ENCODE data around the gene CCR4. TPM values are rescaled to one million over a fixed set of nuclear protein-coding genes. Genes with fewer than 3 reads are reported as not detected.

Gene CCR4
- total and polyA plus RNA-seq, 12 donors: 0.04 to 0.39 (median 0.21) TPM; not detected in 4

DNA sequence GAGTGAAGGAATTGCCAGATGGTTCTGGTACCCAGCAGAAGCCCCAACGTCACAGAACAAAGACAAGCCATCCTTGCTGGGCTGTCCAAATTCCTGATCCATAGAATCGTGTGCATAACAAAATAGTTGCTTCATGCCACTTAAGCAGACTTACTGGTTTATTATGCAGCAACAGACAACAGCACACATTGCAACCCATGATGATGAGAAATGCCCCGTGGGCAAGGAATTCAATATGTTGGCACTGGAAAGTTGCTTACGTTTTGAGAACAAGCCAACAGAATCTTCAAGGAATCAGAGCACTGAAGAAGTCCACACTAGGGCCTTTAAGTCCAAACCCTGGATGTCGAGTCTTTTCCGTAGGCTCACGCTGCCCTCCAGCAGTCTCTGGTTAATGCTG is 40.3 kb downstream of the CCR4 start:
- Histone ChIP-seq H3K36me3 (replicated peaks in 1 of 2) (peaks cover 0 to 4% of the 10 kb centered on the region in 2 donors), H3K27ac (no peak overlapping the region), H3K4me3 (no peak overlapping the region), H3K4me1 (replicated peaks in 1 of 2) (no peaks in the 10 kb centered on the region), H3K27me3 (no peaks in the 10 kb centered on the region), H3K9me3 (replicated peaks in 1 of 3) (no peaks in the 10 kb centered on the region)
- TF ChIP-seq, protein P1, sequence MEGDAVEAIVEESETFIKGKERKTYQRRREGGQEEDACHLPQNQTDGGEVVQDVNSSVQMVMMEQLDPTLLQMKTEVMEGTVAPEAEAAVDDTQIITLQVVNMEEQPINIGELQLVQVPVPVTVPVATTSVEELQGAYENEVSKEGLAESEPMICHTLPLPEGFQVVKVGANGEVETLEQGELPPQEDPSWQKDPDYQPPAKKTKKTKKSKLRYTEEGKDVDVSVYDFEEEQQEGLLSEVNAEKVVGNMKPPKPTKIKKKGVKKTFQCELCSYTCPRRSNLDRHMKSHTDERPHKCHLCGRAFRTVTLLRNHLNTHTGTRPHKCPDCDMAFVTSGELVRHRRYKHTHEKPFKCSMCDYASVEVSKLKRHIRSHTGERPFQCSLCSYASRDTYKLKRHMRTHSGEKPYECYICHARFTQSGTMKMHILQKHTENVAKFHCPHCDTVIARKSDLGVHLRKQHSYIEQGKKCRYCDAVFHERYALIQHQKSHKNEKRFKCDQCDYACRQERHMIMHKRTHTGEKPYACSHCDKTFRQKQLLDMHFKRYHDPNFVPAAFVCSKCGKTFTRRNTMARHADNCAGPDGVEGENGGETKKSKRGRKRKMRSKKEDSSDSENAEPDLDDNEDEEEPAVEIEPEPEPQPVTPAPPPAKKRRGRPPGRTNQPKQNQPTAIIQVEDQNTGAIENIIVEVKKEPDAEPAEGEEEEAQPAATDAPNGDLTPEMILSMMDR (IDR thresholded peaks at IDR 0.05): no peak
- no peak for TF ChIP-seq POLR2A (IDR thresholded peaks at IDR 0.05)
- no peak for DNase-seq
- intact Hi-C loops (cut with DNase I): no loop called here
- 84 to 94% (median 87%) methylated on average over 7 of the region's 7 CpGs for WGBS, 4 donors

DNA sequence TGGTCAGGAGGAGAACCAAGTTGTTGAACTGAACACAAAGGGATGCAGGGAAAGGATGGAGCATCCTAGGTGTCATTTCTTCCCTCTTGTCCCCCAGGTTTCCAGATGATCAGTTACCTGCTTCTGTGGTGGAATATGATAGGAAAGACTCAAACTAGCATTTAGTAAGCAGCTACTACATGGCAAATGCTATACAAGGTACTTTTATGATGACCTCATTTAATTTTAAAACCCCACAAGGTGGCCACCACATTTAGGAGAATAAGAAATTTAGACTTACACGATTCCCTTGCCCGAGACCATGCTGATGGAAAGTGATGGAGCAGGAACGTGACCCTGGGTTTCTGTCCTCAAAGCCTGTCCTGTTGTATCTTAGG is 40.9 kb downstream of the CCR4 start:
- H3K27me3 ChIP-seq: no peaks in the 10 kb centered on the region
- H3K27ac ChIP-seq: no peak overlapping the region
- TF ChIP-seq, protein P1 (IDR thresholded peaks at IDR 0.05): no peak
- no peak for TF ChIP-seq POLR2A (IDR thresholded peaks at IDR 0.05)
- intact Hi-C loops (cut with DNase I): no loop called here
- WGBS, 4 donors: 90 to 98% (median 94%) methylated on average over 3 of the region's 3 CpGs
- H3K9me3 ChIP-seq (replicated peaks in 1 of 3): no peaks in the 10 kb centered on the region
- H3K36me3 ChIP-seq (replicated peaks in 1 of 2): peaks cover 0 to 4% of the 10 kb centered on the region in 2 donors
- no peak for DNase-seq
- no peak overlapping the region for H3K4me3 ChIP-seq
- H3K4me1 ChIP-seq (replicated peaks in 1 of 2): no peaks in the 10 kb centered on the region

DNA sequence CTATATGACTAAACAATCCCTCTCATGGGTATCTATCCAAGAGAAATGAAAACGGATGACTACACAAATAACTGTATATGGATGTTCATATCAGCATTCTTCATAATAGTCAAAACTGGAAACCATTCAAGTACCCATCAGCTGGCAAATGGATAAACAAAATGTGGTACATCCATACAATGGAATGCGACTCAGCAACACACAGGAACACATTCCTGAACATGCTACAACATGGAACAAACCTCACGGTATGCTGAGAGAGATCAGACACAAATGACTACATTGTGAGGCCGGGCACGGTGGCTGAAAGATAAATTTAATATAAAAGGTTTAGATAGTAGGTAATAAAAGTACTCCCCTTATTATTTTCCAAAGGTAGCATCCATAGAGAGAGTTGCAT is 42.6 kb downstream of the CCR4 start:
- H3K4me3 ChIP-seq: no peak overlapping the region
- no peaks in the 10 kb centered on the region for H3K27me3 ChIP-seq
- H3K4me1 ChIP-seq (replicated peaks in 1 of 2): no peaks in the 10 kb centered on the region
- intact Hi-C loops (cut with DNase I): no loop called here
- DNase-seq: no peak
- no peak overlapping the region for H3K27ac ChIP-seq
- TF ChIP-seq POLR2A (IDR thresholded peaks at IDR 0.05): no peak
- TF ChIP-seq, protein P1 (IDR thresholded peaks at IDR 0.05): no peak
- no peaks in the 10 kb centered on the region for H3K9me3 ChIP-seq (replicated peaks in 1 of 3)
- 90 to 97% (median 96%) methylated on average over 5 of the region's 5 CpGs for WGBS, 4 donors
- peaks cover 0 to 4% of the 10 kb centered on the region in 2 donors for H3K36me3 ChIP-seq (replicated peaks in 1 of 2)

DNA sequence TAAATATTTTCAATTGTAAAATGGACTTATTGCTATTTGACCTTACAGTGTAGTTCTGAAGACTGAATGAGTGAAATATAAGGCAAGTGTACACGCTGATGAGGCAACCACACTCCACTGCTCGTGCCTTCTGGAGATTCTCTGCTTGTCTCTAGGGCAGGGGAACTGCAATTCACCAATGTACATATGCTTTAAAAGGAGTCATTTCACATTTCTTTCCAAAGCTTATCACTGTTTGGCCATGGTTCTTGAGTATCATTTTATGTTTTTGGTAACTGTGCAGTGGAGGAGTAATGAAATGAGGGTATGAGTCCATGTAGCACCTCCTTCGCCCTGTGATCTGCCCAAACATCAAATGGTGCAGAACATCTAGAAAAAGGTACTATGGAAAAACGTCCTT is 43.7 kb downstream of the CCR4 start:
- H3K9me3 ChIP-seq (replicated peaks in 1 of 3): no peaks in the 10 kb centered on the region
- no peaks in the 10 kb centered on the region for H3K27me3 ChIP-seq
- TF ChIP-seq, protein P1 (IDR thresholded peaks at IDR 0.05): no peak
- no peak for TF ChIP-seq POLR2A (IDR thresholded peaks at IDR 0.05)
- intact Hi-C loops (cut with DNase I): no loop called here
- H3K4me1 ChIP-seq (replicated peaks in 1 of 2): no peaks in the 10 kb centered on the region
- H3K36me3 ChIP-seq (replicated peaks in 1 of 2): peaks cover 0 to 4% of the 10 kb centered on the region in 2 donors
- H3K27ac ChIP-seq: no peak overlapping the region
- DNase-seq: no peak
- H3K4me3 ChIP-seq: no peak overlapping the region
- 86 to 92% (median 91%) methylated on average over 4 of the region's 4 CpGs for WGBS, 4 donors

All from adrenal gland (tissue), 12 donors.